ENCODE results near the gene ZNF497. TPM values are rescaled to one million over a fixed set of nuclear protein-coding genes. Genes with fewer than 3 reads are reported as not detected.

ZNF497 gene
- total RNA-seq, 1 experiment from 2014 or later: 2.4 TPM

- no peak overlapping the region for H4K5ac ChIP-seq (ENCODE audit: insufficient read length, low read depth, low read length)
- peak overlapping the region; percentile 7 for H3K18ac ChIP-seq (ENCODE audit: insufficient read length, low read depth, low read length)
- no peak overlapping the region for H3K9ac ChIP-seq (ENCODE audit: extremely low read depth, insufficient read length, low read length)
- WGBS (ENCODE audit: extremely low coverage, insufficient read length, low lambda C conversion rate): no CpG with 5 or more reads among the region's 26 CpGs
- H3K79me2 ChIP-seq (ENCODE audit: insufficient read depth, low read length): no peaks in the 10 kb centered on the region
- H3K79me1 ChIP-seq (ENCODE audit: insufficient read depth, low read depth, low read length, poor library complexity, severe bottlenecking): no peaks in the 10 kb centered on the region
- no peak overlapping the region for H2BK15ac ChIP-seq (ENCODE audit: low read depth, low read length)
- no peak overlapping the region for H2BK120ac ChIP-seq (ENCODE audit: low read depth, low read length, poor library complexity, severe bottlenecking)
- H4K8ac ChIP-seq (replicated peaks; ENCODE audit: insufficient read length, low read depth, low read length): no peak overlapping the region
- no peak overlapping the region for H4K91ac ChIP-seq (ENCODE audit: insufficient read length, low read depth, low read length)
- H3K23ac ChIP-seq (ENCODE audit: insufficient read length, low read depth, low read length): no peak overlapping the region
- no peaks in the 10 kb centered on the region for H3K27me3 ChIP-seq (ENCODE audit: insufficient read depth, low read length)
- Mint-ChIP-seq H3K27me3 (ENCODE audit: low read depth) (no peaks in the 10 kb centered on the region), H3K27ac (peak overlapping the region; percentile 28 to 86 (median 62); a peak in 3 of 7 replicates), H3K36me3 (ENCODE audit: insufficient read depth in 1 of 3, low read depth in 3 of 3) (no peaks in the 10 kb centered on the region; a peak in 1 of 7 replicates), H3K4me1 (peaks cover 15 to 21% of the 10 kb centered on the region in 2 experiments), H3K9me3 (no peaks in the 10 kb centered on the region), H3K4me3 (peak overlapping the region; percentile 82 to 86)
- H2BK12ac ChIP-seq (ENCODE audit: insufficient read length, low read depth, low read length): no peak overlapping the region
- TF ChIP-seq, protein P1, sequence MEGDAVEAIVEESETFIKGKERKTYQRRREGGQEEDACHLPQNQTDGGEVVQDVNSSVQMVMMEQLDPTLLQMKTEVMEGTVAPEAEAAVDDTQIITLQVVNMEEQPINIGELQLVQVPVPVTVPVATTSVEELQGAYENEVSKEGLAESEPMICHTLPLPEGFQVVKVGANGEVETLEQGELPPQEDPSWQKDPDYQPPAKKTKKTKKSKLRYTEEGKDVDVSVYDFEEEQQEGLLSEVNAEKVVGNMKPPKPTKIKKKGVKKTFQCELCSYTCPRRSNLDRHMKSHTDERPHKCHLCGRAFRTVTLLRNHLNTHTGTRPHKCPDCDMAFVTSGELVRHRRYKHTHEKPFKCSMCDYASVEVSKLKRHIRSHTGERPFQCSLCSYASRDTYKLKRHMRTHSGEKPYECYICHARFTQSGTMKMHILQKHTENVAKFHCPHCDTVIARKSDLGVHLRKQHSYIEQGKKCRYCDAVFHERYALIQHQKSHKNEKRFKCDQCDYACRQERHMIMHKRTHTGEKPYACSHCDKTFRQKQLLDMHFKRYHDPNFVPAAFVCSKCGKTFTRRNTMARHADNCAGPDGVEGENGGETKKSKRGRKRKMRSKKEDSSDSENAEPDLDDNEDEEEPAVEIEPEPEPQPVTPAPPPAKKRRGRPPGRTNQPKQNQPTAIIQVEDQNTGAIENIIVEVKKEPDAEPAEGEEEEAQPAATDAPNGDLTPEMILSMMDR (conservative IDR thresholded peaks at IDR 0.05): no peak
- no peak for DNase-seq
- no peak overlapping the region for H2AK5ac ChIP-seq (ENCODE audit: insufficient read length, low read length)
- peaks cover 3% of the 10 kb centered on the region; the same call in 1 of the 2 replicates for H3K4me1 ChIP-seq (ENCODE audit: insufficient read depth, low read length)
- no peaks in the 10 kb centered on the region for H3K9me3 ChIP-seq (ENCODE audit: control insufficient read depth, low read depth, low read length)
- peaks cover 10% of the 10 kb centered on the region for H3K23me2 ChIP-seq (ENCODE audit: insufficient read length, low read depth, low read length, poor library complexity, severe bottlenecking)
- no peak overlapping the region for H2AFZ ChIP-seq (ENCODE audit: low read length)
- H3K4ac ChIP-seq (ENCODE audit: low read depth, low read length): no peak overlapping the region
- H3T11ph ChIP-seq (ENCODE audit: low read length): no peak overlapping the region
- no peak overlapping the region for H3K14ac ChIP-seq (ENCODE audit: insufficient read depth, low read length)
- H3K4me2 ChIP-seq (ENCODE audit: insufficient read depth, insufficient read length, low read length): peak overlapping the region; percentile 66
- H3K56ac ChIP-seq (ENCODE audit: insufficient read length, low read depth, low read length): no peak overlapping the region
- H4K20me1 ChIP-seq (ENCODE audit: control insufficient read depth, insufficient read depth, insufficient read length): no peaks in the 10 kb centered on the region
- H3K27ac ChIP-seq (ENCODE audit: insufficient read length, low read depth, low read length): no peak overlapping the region
- H2BK20ac ChIP-seq (ENCODE audit: low read depth, low read length, poor library complexity, severe bottlenecking): no peak overlapping the region
- no peak overlapping the region for H2BK5ac ChIP-seq (ENCODE audit: insufficient read length, low read length)
These were observed 19.1 kb upstream of the ZNF497 start for GRCh38 chr19:58381460-58382212.
